Measurements from ENCODE around the gene SIK2. TPM values are rescaled to one million over a fixed set of nuclear protein-coding genes. Genes with fewer than 3 reads are reported as not detected.

The SIK2 gene
- total RNA-seq, 1 experiment from 2014 or later: 13.0 TPM

GRCh38 chr11:111718859-111719258, 116.6 kb downstream of the SIK2 start:
- H3K27ac ChIP-seq (ENCODE audit: low read depth, low read length): no peak overlapping the region

More at GRCh38 chr11:111718859-111719258, 116.6 kb downstream of the SIK2 start:
- Histone ChIP-seq H3K4me2 (ENCODE audit: low read length) (no peak overlapping the region), H3K9me2 (ENCODE audit: insufficient read depth) (no peaks in the 10 kb centered on the region), H2AFZ (ENCODE audit: low read depth, low read length, poor library complexity, severe bottlenecking) (no peak overlapping the region), H3K79me2 (ENCODE audit: insufficient read depth, low read length) (no peaks in the 10 kb centered on the region), H3K9me3 (ENCODE audit: control insufficient read depth in 1 of 2, insufficient read depth in 1 of 2, low read depth in 1 of 2, low read length in 2 of 2) (no peaks in the 10 kb centered on the region), H3K4me3 (replicated peaks in 1 of 2; ENCODE audit: low read depth in 1 of 2, low read length in 2 of 2) (no peak overlapping the region), H3K4me1 (ENCODE audit: control insufficient read depth in 1 of 2, insufficient read depth in 2 of 2, low read length in 2 of 2) (no peaks in the 10 kb centered on the region), H3K27me3 (ENCODE audit: insufficient read depth, low read length) (no peaks in the 10 kb centered on the region), H4K20me1 (ENCODE audit: insufficient read depth) (no peaks in the 10 kb centered on the region), H3K9ac (ENCODE audit: low read length) (no peak overlapping the region), H3K36me3 (ENCODE audit: control insufficient read depth in 1 of 2, insufficient read depth in 2 of 2, low read length in 2 of 2) (peaks cover 15 to 19% of the 10 kb centered on the region in 2 experiments)
- no TSS peak for BruUV-seq (replicated peaks)
- intact Hi-C loops (cut with micrococcal nuclease): no loop called here
- ChIA-PET POLR2A (no interaction called here), CTCF (no interaction called here), RAD21 (ENCODE audit: low non-redundant PET in 1 of 2, low total read pairs in 2 of 2, uncharacterized antibody in 2 of 2, unreplicated experiment in 2 of 2) (no interaction called here)
- DNase-seq (ENCODE audit: low read depth, low spot score) (no peak), ATAC-seq (no peak)
- TF ChIP-seq ATF3 (IDR thresholded peaks at IDR 0.05) (no peak), JUND (IDR thresholded peaks at IDR 0.05) (no peak), ZBTB33 (IDR thresholded peaks at IDR 0.05; ENCODE audit: extremely low read depth, insufficient replicate concordance, low read length) (no peak), MAX (IDR thresholded peaks at IDR 0.05) (no peak), SP1 (IDR thresholded peaks at IDR 0.05; ENCODE audit: low read depth) (no peak), POLR2AphosphoS5 (IDR thresholded peaks at IDR 0.05; ENCODE audit: low read depth, low read length) (no peak), SIN3A (IDR thresholded peaks at IDR 0.05; ENCODE audit: low read depth) (no peak), EZH2phosphoT487 (IDR thresholded peaks at IDR 0.05; ENCODE audit: borderline replicate concordance) (no peak), ZNF274 (IDR thresholded peaks at IDR 0.05; ENCODE audit: low read depth, low read length) (no peak)

Measured in HCT116 (cell line).